Neural progenitor cell (in vitro differentiated cells): ENCODE data around the gene SGSM1.

Experiments used
- CTCF ChIP-seq: fragments of 200-600 bp; sonication (generic); IDR thresholded peaks from 2 replicates; pipeline ENCODE4 v1.5.1; 2017; ENCODE audit warnings: antibody characterized with exemption, mild to moderate bottlenecking
- EZH2 ChIP-seq: fragments of 200-600 bp; sonication (generic); IDR thresholded peaks from 2 replicates; pipeline ENCODE4 v1.6.1; 2017; ENCODE audit warnings: antibody characterized with exemption, mild to moderate bottlenecking, moderate library complexity

DNA sequence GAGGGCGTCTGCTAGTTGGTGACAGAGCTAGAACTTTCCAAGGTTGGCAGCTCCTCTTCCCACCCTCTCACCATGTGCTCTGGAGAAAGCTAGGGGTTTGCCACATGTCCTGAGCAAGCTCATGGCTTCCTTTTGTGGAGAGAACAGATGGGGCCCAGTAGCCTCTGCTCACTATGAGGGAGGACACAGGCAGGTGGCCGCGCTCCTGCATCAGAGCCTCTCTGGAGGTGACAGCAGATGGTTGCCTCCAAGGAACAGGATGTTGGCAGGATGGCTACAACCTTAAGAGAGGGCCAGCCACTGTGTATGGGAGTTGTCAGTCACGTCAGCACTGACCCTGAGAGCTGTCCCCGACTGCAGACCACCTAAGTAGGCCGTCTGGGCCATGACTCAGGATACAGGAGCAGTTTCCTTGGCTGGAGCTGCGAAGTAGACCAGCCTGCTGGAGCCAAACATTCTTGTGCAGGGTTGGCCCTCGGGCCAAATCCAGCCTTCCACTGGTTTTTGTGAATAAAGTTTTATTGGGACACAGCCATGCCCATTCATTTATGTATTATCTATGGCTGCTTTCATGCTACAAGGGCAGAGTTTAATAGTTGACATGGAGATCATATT, 28.0 kb downstream of the SGSM1 start:
- no peak for TF ChIP-seq EZH2
- TF ChIP-seq CTCF, result no peak
